ENCODE measurements around the gene CARD9. TPM values are rescaled to one million over a fixed set of nuclear protein-coding genes. Genes with fewer than 3 reads are reported as not detected.

The CARD9 gene
- total RNA-seq, 1 experiment from 2014 or later, result 5.6 TPM

DNA sequence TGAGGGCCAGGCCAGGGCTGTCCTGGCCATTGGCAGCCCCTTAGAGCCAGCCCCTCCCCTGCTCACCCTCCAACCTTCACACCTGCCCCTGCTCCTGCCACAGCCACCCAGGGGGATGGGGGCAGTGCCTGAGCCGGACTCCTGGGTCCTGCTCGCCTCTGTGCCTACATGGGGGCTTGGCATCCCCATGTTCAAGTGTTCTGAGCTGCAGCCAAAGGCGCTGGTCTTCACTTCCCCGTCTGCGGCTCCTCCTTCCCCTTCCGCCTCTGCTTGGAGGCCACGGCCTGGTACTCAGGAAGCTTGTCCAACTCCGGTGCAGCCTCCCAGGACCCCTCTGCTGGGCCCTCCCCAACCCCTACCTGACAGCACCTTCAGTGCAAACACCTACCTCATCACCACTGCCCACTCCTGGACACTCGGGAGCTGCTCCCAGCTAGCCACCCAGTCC, 7.7 kb downstream of the CARD9 start:
- no peak overlapping the region for H3K4me3 Mint-ChIP-seq
- H2AFZ ChIP-seq (ENCODE audit: low read length), result no peak overlapping the region
- peaks cover 0 to 10% (median 0%) of the 10 kb centered on the region in 3 experiments; a peak in 3 of 7 replicates for H3K36me3 Mint-ChIP-seq (ENCODE audit: insufficient read depth in 1 of 3, low read depth in 3 of 3)
- no peaks in the 10 kb centered on the region for H3K23me2 ChIP-seq (ENCODE audit: insufficient read length, low read depth, low read length, poor library complexity, severe bottlenecking)
- H3K4ac ChIP-seq (ENCODE audit: low read depth, low read length), result no peak overlapping the region
- H2BK12ac ChIP-seq (ENCODE audit: insufficient read length, low read depth, low read length), result no peak overlapping the region
- no peak overlapping the region for H2BK15ac ChIP-seq (ENCODE audit: low read depth, low read length)
- no peak overlapping the region for H2BK120ac ChIP-seq (ENCODE audit: low read depth, low read length, poor library complexity, severe bottlenecking)
- H3K23ac ChIP-seq (ENCODE audit: insufficient read length, low read depth, low read length), result no peak overlapping the region
- H3K27me3 ChIP-seq (ENCODE audit: insufficient read depth, low read length), result no peaks in the 10 kb centered on the region
- no peak overlapping the region for H3K27ac ChIP-seq (ENCODE audit: insufficient read length, low read depth, low read length)
- no peaks in the 10 kb centered on the region for H3K9me3 ChIP-seq (ENCODE audit: control insufficient read depth, low read depth, low read length)
- peaks cover 3 to 5% of the 10 kb centered on the region in 2 experiments; a peak in 1 of 4 replicates for H3K4me1 Mint-ChIP-seq
- no peak overlapping the region for H4K5ac ChIP-seq (ENCODE audit: insufficient read length, low read depth, low read length)
- H3K14ac ChIP-seq (ENCODE audit: insufficient read depth, low read length), result no peak overlapping the region
- TF ChIP-seq, protein P1, sequence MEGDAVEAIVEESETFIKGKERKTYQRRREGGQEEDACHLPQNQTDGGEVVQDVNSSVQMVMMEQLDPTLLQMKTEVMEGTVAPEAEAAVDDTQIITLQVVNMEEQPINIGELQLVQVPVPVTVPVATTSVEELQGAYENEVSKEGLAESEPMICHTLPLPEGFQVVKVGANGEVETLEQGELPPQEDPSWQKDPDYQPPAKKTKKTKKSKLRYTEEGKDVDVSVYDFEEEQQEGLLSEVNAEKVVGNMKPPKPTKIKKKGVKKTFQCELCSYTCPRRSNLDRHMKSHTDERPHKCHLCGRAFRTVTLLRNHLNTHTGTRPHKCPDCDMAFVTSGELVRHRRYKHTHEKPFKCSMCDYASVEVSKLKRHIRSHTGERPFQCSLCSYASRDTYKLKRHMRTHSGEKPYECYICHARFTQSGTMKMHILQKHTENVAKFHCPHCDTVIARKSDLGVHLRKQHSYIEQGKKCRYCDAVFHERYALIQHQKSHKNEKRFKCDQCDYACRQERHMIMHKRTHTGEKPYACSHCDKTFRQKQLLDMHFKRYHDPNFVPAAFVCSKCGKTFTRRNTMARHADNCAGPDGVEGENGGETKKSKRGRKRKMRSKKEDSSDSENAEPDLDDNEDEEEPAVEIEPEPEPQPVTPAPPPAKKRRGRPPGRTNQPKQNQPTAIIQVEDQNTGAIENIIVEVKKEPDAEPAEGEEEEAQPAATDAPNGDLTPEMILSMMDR (conservative IDR thresholded peaks at IDR 0.05), result no peak
- no peak for DNase-seq
- H2AK5ac ChIP-seq (ENCODE audit: insufficient read length, low read length), result no peak overlapping the region
- peaks cover 1% of the 10 kb centered on the region; the same call in 1 of the 2 replicates for H3K27me3 Mint-ChIP-seq (ENCODE audit: low read depth)
- WGBS (ENCODE audit: extremely low coverage, insufficient read length, low lambda C conversion rate), result no CpG with 5 or more reads among the region's 9 CpGs
- H4K20me1 ChIP-seq (ENCODE audit: control insufficient read depth, insufficient read depth, insufficient read length), result no peaks in the 10 kb centered on the region
- H3K56ac ChIP-seq (ENCODE audit: insufficient read length, low read depth, low read length), result no peak overlapping the region
- no peaks in the 10 kb centered on the region for H3K9me3 Mint-ChIP-seq
- H4K91ac ChIP-seq (ENCODE audit: insufficient read length, low read depth, low read length), result no peak overlapping the region
- H3K9ac ChIP-seq (ENCODE audit: extremely low read depth, insufficient read length, low read length), result no peak overlapping the region
- no peak overlapping the region for H3K18ac ChIP-seq (ENCODE audit: insufficient read length, low read depth, low read length)
- H3K79me1 ChIP-seq (ENCODE audit: insufficient read depth, low read depth, low read length, poor library complexity, severe bottlenecking), result no peaks in the 10 kb centered on the region
- H3K27ac Mint-ChIP-seq, result no peak overlapping the region
- no peak overlapping the region for H2BK20ac ChIP-seq (ENCODE audit: low read depth, low read length, poor library complexity, severe bottlenecking)
- H2BK5ac ChIP-seq (ENCODE audit: insufficient read length, low read length), result no peak overlapping the region
- H3T11ph ChIP-seq (ENCODE audit: low read length), result no peak overlapping the region
- H3K4me1 ChIP-seq (ENCODE audit: insufficient read depth, low read length), result no peaks in the 10 kb centered on the region
- H3K79me2 ChIP-seq (ENCODE audit: insufficient read depth, low read length), result no peaks in the 10 kb centered on the region
- H3K4me2 ChIP-seq (ENCODE audit: insufficient read depth, insufficient read length, low read length), result no peak overlapping the region
- H4K8ac ChIP-seq (replicated peaks; ENCODE audit: insufficient read length, low read depth, low read length), result no peak overlapping the region

Measured in H9 (cell line).